ENCODE data around the gene YWHAH.
A peak's percentile ranks its signal among the peaks of the same experiment; 100 is the strongest.
"Not testable (repeated sequence)": the region's sequence is repeated elsewhere in the genome, so short reads cannot be mapped to it uniquely, and the experiment has no call there.

The YWHAH gene

DNA sequence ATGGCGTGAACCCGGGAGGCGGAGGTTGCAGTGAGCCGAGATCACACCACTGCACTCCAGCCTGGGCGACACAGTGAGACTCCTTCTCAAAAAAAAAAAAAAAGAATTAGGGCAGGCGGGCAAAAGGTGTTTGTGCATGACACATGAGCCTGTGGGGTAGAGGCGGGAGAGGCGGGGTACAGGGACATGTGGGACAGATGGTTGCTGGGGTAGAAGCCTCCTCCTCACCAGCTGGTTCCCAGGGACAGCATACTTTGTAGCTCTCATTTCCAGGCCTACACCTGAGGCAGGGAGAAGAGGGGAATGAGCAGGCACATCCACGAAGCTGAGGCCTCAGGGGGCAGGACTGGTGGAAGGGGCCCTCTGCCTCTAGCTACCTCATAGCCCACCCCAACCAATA is 23.7 kb downstream of the YWHAH start:
- in situ Hi-C loops (cut with HindIII; ENCODE audit: low pct_ligation_motif_present, low pct_unique_long_range_greater_than_20kb, low sequenced_read_pairs): loop anchor here (25.0 kb wide), 1 partner anchor 306 kb away; the partner anchor contains the start of gene PISD
- DNase-seq: no peak

- DNase-seq: peak; percentile 68
- in situ Hi-C loops (cut with HindIII; ENCODE audit: low pct_ligation_motif_present, low pct_unique_long_range_greater_than_20kb, low sequenced_read_pairs): loop anchor here (25.0 kb wide), 1 partner anchor 308 kb away; the partner anchor contains the start of gene PISD
Observed at GRCh38 chr22:31969789-31970489, 25.6 kb downstream of the YWHAH start.

GRCh38 chr22:31970490-31971444 is 26.4 kb downstream of the YWHAH start:
- peak; percentile 81 for DNase-seq
- in situ Hi-C loops (cut with HindIII; ENCODE audit: low pct_ligation_motif_present, low pct_unique_long_range_greater_than_20kb, low sequenced_read_pairs): loop anchor here (25.0 kb wide), 1 partner anchor 308 kb away; the partner anchor contains the start of gene PISD

- in situ Hi-C loops (cut with HindIII; ENCODE audit: low pct_ligation_motif_present, low pct_unique_long_range_greater_than_20kb, low sequenced_read_pairs): loop anchor here (25.0 kb wide), 1 partner anchor 310 kb away; the partner anchor contains the start of gene PISD
- no peak for DNase-seq
Observed at GRCh38 chr22:31972180-31972579, 27.8 kb downstream of the YWHAH start.

DNA sequence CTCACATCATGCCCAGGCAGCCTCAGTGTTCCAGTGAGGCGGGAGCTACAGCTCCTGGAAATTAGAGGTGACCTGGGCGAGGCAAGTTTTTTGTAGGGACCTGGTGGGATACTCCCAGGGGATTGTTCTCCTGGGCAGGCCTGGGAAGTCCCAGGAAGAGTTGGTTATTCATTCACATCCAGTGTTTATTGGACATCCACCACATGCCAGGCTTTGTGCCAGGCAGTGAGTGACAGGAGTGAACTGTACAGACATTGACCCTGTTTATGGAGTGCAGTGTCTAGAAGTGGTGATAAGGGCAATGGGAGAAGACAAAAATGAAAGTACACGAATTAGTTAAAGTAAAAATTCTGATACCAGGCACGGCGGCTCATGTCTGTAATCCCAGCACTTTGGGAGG is 29.4 kb downstream of the YWHAH start:
- in situ Hi-C loops (cut with HindIII; ENCODE audit: low pct_ligation_motif_present, low pct_unique_long_range_greater_than_20kb, low sequenced_read_pairs): loop anchor here (25.0 kb wide), 1 partner anchor 311 kb away; the partner anchor contains the start of gene PISD
- DNase-seq: peak; percentile 70

DNA sequence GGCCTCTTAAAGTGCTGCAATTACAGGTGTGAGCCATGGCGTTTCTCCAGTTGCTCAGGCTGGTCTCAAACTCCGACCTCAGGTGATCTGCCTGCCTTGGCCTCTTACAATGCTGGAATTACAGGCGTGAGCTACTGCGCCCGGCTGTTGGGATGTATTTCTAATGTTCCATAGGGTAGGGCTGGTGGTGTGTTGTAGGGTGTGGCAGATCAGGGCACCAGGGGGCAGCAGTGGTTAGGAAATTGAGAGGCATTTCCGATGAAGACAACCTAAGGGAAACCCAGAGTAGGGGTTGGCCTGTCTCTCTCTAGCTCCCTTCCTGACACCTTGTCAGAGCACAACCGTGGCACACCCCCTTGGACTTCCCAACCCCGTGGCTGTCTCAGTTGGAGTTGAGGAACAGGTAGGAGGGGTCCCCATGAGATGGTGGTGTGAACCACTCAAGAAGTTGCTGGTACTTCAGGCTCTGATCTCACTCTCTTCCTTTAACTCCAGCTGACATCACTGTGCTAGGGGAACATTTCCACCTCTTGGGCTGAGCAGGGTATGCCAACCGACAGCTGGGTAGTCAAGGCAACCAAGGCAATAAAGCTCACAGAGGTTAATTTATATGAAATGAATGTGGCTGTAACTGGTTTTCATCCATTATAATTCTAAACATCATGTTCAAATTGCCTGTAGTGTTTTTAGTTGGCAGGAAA is 33.0 kb downstream of the YWHAH start:
- in situ Hi-C loops (cut with HindIII; ENCODE audit: low pct_ligation_motif_present, low pct_unique_long_range_greater_than_20kb, low sequenced_read_pairs): no loop called here
- peak; percentile 71 for DNase-seq

DNA sequence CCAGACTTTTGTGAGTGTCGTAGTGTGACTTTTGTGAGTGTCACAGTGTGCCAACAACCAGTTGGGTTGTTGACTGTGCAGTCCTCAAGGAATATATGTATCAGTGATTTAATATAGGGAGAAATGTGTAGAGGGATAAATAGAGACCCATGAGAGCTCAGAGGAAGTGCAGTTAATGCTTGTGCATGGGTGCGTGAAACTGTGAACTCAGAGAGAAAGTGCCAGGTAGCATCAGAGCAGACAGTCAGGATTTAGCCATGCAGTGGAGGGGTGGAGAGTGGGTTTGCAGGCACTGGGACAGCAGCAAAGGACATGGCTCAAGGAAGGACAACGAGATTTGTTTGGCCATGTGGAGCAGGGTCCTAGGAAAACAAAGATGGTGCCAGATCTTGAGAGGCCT is 33.6 kb downstream of the YWHAH start:
- no peak for DNase-seq
- in situ Hi-C loops (cut with HindIII; ENCODE audit: low pct_ligation_motif_present, low pct_unique_long_range_greater_than_20kb, low sequenced_read_pairs): no loop called here

- no peak for DNase-seq
- in situ Hi-C loops (cut with HindIII; ENCODE audit: low pct_ligation_motif_present, low pct_unique_long_range_greater_than_20kb, low sequenced_read_pairs): no loop called here
Observed at GRCh38 chr22:31980628-31981027, 36.3 kb downstream of the YWHAH start.

DNA sequence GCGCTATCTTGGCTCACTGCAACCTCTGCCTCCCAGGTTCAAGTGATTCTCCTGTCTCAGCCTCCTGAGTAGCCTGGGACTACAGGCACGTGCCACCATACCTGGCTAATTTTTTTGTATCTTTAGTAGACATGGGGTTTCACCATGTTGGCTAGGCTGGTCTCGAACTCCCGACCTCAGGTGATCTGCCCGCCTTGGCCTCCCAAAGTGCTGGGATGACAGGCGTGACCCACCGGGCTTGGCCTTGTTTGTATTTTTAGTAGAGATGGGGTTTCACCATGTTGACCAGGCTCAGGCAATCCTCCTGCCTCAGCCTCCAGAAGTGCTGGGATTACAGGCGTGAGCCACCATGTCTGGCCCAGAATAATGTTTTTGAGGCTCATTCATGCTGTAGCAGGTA is 37.6 kb downstream of the YWHAH start:
- in situ Hi-C loops (cut with HindIII; ENCODE audit: low pct_ligation_motif_present, low pct_unique_long_range_greater_than_20kb, low sequenced_read_pairs); DNase-seq: not testable (repeated sequence)

- no peak for DNase-seq
- in situ Hi-C loops (cut with HindIII; ENCODE audit: low pct_ligation_motif_present, low pct_unique_long_range_greater_than_20kb, low sequenced_read_pairs): no loop called here
Observed at GRCh38 chr22:31983911-31984656, 39.7 kb downstream of the YWHAH start.

DNA sequence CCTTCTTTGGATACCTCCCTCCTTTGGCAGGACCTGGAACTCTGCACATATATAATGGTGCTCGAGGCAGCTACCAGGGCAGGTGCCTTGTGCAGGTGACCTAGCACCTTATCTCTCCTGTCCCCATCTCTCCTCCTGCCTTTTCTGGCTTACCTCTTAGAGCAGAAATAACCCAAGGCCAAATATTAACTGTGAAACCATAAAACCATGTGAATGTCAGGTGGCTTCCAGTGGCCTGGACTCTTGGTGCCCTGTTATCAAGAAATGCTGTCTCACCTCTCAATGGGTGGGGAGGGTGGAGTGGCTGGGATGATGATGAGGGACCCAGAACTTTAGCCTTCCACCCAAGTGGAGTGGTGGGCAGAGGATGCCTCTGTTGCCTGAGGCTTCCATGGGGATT is 42.9 kb downstream of the YWHAH start:
- DNase-seq: no peak
- in situ Hi-C loops (cut with HindIII; ENCODE audit: low pct_ligation_motif_present, low pct_unique_long_range_greater_than_20kb, low sequenced_read_pairs): no loop called here

DNA sequence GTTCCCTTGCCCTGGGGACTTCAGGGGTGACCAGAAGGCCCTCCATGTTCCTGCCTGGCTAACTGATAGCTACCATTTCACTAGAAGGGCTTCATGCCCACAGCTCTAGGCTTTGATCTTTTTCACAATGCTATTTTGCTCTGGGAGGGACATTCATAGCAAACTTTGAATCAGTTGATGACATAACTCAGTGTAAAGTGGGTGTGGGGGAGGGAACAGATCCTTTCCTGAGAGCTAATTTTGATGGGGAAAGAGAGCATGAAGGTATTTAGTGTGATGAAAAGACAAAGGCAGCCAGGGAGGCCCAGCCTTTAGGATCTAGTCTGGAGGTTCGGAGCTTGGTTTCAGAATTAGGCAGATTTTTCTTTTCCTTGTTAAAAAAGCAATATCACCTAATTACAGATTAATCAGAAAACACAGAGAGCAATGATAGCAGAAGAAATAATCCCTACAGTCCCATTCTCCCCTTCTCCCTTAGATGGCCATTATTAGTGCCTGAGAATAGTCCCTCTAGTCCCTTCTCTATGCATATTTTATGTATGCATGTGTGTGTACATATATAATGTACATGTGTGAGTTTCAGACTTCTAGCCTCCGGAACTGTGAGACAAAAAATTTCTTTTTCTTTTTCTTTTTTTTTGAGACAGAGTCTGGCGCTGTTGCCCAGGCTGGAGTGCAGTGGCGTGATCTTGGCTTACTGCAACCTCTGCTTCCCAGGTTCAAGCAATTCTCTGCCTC is 46.9 kb downstream of the YWHAH start:
- in situ Hi-C loops (cut with HindIII; ENCODE audit: low pct_ligation_motif_present, low pct_unique_long_range_greater_than_20kb, low sequenced_read_pairs): no loop called here
- no peak for DNase-seq

- in situ Hi-C loops (cut with HindIII; ENCODE audit: low pct_ligation_motif_present, low pct_unique_long_range_greater_than_20kb, low sequenced_read_pairs): no loop called here
- DNase-seq: peak; percentile 16
Observed at GRCh38 chr22:31995046-31995445, 50.7 kb downstream of the YWHAH start.

- DNase-seq: no peak
- in situ Hi-C loops (cut with HindIII; ENCODE audit: low pct_ligation_motif_present, low pct_unique_long_range_greater_than_20kb, low sequenced_read_pairs): no loop called here
Observed at GRCh38 chr22:31995807-31996206, 51.5 kb downstream of the YWHAH start.

DNA sequence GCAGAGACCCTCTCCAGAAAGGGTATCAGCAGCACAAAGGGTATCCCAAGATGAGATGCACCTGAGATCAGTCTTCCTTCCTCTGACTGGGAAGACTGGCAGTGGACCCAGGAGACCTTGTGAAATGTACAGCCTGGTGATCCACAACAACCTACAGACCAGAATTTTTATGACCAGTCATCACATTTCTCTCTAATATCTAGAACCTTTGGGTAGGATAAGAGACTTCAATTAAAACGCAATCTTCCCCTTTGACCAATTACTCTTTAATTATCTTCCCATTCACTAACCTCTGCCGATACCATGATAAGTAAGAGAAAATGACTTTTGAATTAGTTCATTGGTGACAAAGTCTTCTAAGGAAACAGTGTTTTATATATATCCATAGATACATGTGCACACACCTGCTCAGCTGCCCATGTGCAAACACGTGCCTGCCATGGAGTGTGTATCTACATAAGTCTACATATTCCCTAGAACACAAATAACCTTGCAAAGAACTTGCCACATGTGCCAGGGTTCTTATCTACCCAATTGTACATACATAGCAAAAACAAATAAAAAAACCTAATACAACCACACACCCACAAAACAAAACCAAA is 54.5 kb downstream of the YWHAH start:
- in situ Hi-C loops (cut with HindIII; ENCODE audit: low pct_ligation_motif_present, low pct_unique_long_range_greater_than_20kb, low sequenced_read_pairs): no loop called here
- no peak for DNase-seq

DNA sequence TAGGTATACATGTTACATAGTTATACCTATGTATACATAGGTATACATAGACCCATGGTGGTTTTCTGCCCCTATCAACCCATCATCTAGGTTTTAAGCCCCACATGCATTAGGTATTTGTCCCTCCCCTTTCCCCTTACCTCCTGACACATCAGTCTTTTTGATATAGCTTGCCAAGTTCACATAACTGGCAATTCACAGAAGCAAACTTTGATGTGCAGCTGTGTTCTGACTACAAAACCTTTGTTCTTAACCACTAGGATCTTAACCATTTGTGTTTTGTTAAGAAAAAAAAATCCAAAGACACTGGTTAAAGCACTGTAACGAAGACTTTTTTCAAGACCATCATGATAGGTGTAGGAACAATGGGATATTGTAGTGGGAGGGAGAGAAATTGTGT is 55.8 kb downstream of the YWHAH start:
- in situ Hi-C loops (cut with HindIII; ENCODE audit: low pct_ligation_motif_present, low pct_unique_long_range_greater_than_20kb, low sequenced_read_pairs): no loop called here

GRCh38 chr22:32005453-32005852 is 61.1 kb downstream of the YWHAH start:
- DNase-seq: peak; percentile 0
- in situ Hi-C loops (cut with HindIII; ENCODE audit: low pct_ligation_motif_present, low pct_unique_long_range_greater_than_20kb, low sequenced_read_pairs): no loop called here

More for the DNA sequence above, 55.8 kb downstream of the YWHAH start:
- DNase-seq: no peak

All from ACHN (cell line).